ENCODE results near the gene ARHGEF11. TPM values are rescaled to one million over a fixed set of nuclear protein-coding genes. Genes with fewer than 3 reads are reported as not detected.

Gene ARHGEF11
- polyA plus RNA-seq, 1 donor (not counting 4 experiments of a cell fraction or from before 2014, with no cell fraction given): 8.0 TPM

- H3K4me1 ChIP-seq (ENCODE audit: control insufficient read depth, extremely low read depth, insufficient read depth, low read length): no peaks in the 10 kb centered on the region
- no peak overlapping the region for H3K9ac ChIP-seq (ENCODE audit: control insufficient read depth, extremely low read depth, insufficient read depth, low read length)
- no peak for TF ChIP-seq EZH2 (IDR thresholded peaks at IDR 0.05; ENCODE audit: low read length)
- no peak for TF ChIP-seq CTCF (optimal IDR thresholded peaks at IDR 0.05 in 1 of 3, IDR thresholded peaks at IDR 0.05 in 1 of 3, conservative IDR thresholded peaks at IDR 0.05 in 1 of 3; ENCODE audit: extremely low read depth in 1 of 3, insufficient read depth in 2 of 3, low read length in 3 of 3)
- H4K20me1 ChIP-seq (ENCODE audit: control insufficient read depth, extremely low read depth, insufficient read depth, low read length): no peaks in the 10 kb centered on the region
- peaks cover 9 to 15% of the 10 kb centered on the region in 2 experiments for H3K36me3 ChIP-seq (ENCODE audit: control insufficient read depth in 2 of 2, extremely low read depth in 1 of 2, insufficient read depth in 2 of 2, low read length in 2 of 2)
- H3K9me1 ChIP-seq (ENCODE audit: control insufficient read depth, extremely low read depth, insufficient read depth, low read length): no peaks in the 10 kb centered on the region
- H3K4me2 ChIP-seq (ENCODE audit: control insufficient read depth, extremely low read depth, insufficient read depth, low read depth, low read length): no peak overlapping the region
- FAIRE-seq (no peak), DNase-seq (ENCODE audit: low read depth, low spot score) (no peak)
- no peak overlapping the region for H3K4me3 ChIP-seq (ENCODE audit: control insufficient read depth in 2 of 3, extremely low read depth in 1 of 3, insufficient read depth in 2 of 3, low read depth in 1 of 3, low read length in 3 of 3)
- H3K9me3 ChIP-seq (ENCODE audit: control insufficient read depth, low read depth, low read length): no peaks in the 10 kb centered on the region
- H3K27me3 ChIP-seq (ENCODE audit: control insufficient read depth, extremely low read depth, insufficient read depth, low read length): no peaks in the 10 kb centered on the region
- dilution Hi-C loops (cut with MboI; ENCODE audit: extremely low pct_ligation_motif_present, low sequenced_read_pairs): no loop called here
- H3K79me2 ChIP-seq (ENCODE audit: control insufficient read depth, insufficient read depth, low read length): no peaks in the 10 kb centered on the region
- H3K27ac ChIP-seq (ENCODE audit: control insufficient read depth, insufficient read depth, low read length): no peak overlapping the region
- no peak overlapping the region for H2AFZ ChIP-seq (ENCODE audit: control insufficient read depth, low read length)
These were observed 65.0 kb downstream of the ARHGEF11 start for GRCh38 chr1:156980551-156980950.

GRCh38 chr1:156975084-156975483 lies 70.5 kb downstream of the ARHGEF11 start:
- no peaks in the 10 kb centered on the region for H3K9me1 ChIP-seq (ENCODE audit: control insufficient read depth, extremely low read depth, insufficient read depth, low read length)
- no peak for TF ChIP-seq CTCF (optimal IDR thresholded peaks at IDR 0.05 in 1 of 3, IDR thresholded peaks at IDR 0.05 in 1 of 3, conservative IDR thresholded peaks at IDR 0.05 in 1 of 3; ENCODE audit: extremely low read depth in 1 of 3, insufficient read depth in 2 of 3, low read length in 3 of 3)
- no peak for TF ChIP-seq EZH2 (IDR thresholded peaks at IDR 0.05; ENCODE audit: low read length)
- H3K4me2 ChIP-seq (ENCODE audit: control insufficient read depth, extremely low read depth, insufficient read depth, low read depth, low read length): no peak overlapping the region
- H3K27me3 ChIP-seq (ENCODE audit: control insufficient read depth, extremely low read depth, insufficient read depth, low read length): no peaks in the 10 kb centered on the region
- no peak overlapping the region for H3K4me3 ChIP-seq (ENCODE audit: control insufficient read depth in 2 of 3, extremely low read depth in 1 of 3, insufficient read depth in 2 of 3, low read depth in 1 of 3, low read length in 3 of 3)
- no peak for FAIRE-seq
- H3K9me3 ChIP-seq (ENCODE audit: control insufficient read depth, low read depth, low read length): no peaks in the 10 kb centered on the region
- no peaks in the 10 kb centered on the region for H4K20me1 ChIP-seq (ENCODE audit: control insufficient read depth, extremely low read depth, insufficient read depth, low read length)
- dilution Hi-C loops (cut with MboI; ENCODE audit: extremely low pct_ligation_motif_present, low sequenced_read_pairs): no loop called here
- no peak for DNase-seq (ENCODE audit: low read depth, low spot score)
- no peak overlapping the region for H3K9ac ChIP-seq (ENCODE audit: control insufficient read depth, extremely low read depth, insufficient read depth, low read length)
- H3K4me1 ChIP-seq (ENCODE audit: control insufficient read depth, extremely low read depth, insufficient read depth, low read length): no peaks in the 10 kb centered on the region
- no peak overlapping the region for H3K27ac ChIP-seq (ENCODE audit: control insufficient read depth, insufficient read depth, low read length)
- no peaks in the 10 kb centered on the region for H3K79me2 ChIP-seq (ENCODE audit: control insufficient read depth, insufficient read depth, low read length)
- H2AFZ ChIP-seq (ENCODE audit: control insufficient read depth, low read length): no peak overlapping the region
- peaks cover 3 to 12% of the 10 kb centered on the region in 2 experiments for H3K36me3 ChIP-seq (ENCODE audit: control insufficient read depth in 2 of 2, extremely low read depth in 1 of 2, insufficient read depth in 2 of 2, low read length in 2 of 2)
